ENCODE results near the gene BCAS3. TPM values are rescaled to one million over a fixed set of nuclear protein-coding genes. Genes with fewer than 3 reads are reported as not detected.
A peak's percentile ranks its signal among the peaks of the same experiment; 100 is the strongest.
"Not testable (repeated sequence)": the region's sequence is repeated elsewhere in the genome, so short reads cannot be mapped to it uniquely, and the experiment has no call there.

The BCAS3 gene
- total RNA-seq, 2 experiments from 2014 or later = 13.7 to 25.8 TPM

- no peaks in the 10 kb centered on the region for H3K27me3 Mint-ChIP-seq
- CTCF ChIA-PET = no interaction called here
- no peak for ATAC-seq
Measured at GRCh38 chr17:60846175-60846574, 168.5 kb downstream of the BCAS3 start.

GRCh38 chr17:60851181-60851580 lies 173.5 kb downstream of the BCAS3 start:
- Mint-ChIP-seq H3K9me3 (ENCODE audit: low read depth) (peaks cover 2% of the 10 kb centered on the region), H3K27me3 (no peaks in the 10 kb centered on the region), H3K4me3 (no peak overlapping the region), H3K4me1 (peaks cover 3% of the 10 kb centered on the region), H3K27ac (no peak overlapping the region), H3K36me3 (no peaks in the 10 kb centered on the region)
- ATAC-seq (no peak), DNase-seq (no peak)
- CTCF ChIA-PET = no interaction called here

More at GRCh38 chr17:60846175-60846574, 168.5 kb downstream of the BCAS3 start:
- Mint-ChIP-seq H3K9me3 (ENCODE audit: low read depth) (no peaks in the 10 kb centered on the region), H3K36me3 (no peaks in the 10 kb centered on the region), H3K4me1 (peaks cover 3% of the 10 kb centered on the region), H3K4me3 (no peak overlapping the region), H3K27ac (no peak overlapping the region)
- no peak for DNase-seq

GRCh38 chr17:60857556-60858080 lies 180.0 kb downstream of the BCAS3 start:
- Mint-ChIP-seq H3K27ac (no peak overlapping the region), H3K4me1 (peaks cover 3% of the 10 kb centered on the region), H3K36me3 (peaks cover 1% of the 10 kb centered on the region), H3K27me3 (no peaks in the 10 kb centered on the region), H3K9me3 (ENCODE audit: low read depth) (peaks cover 2% of the 10 kb centered on the region), H3K4me3 (no peak overlapping the region)
- CTCF ChIA-PET = no interaction called here
- DNase-seq = no peak
- no peak for ATAC-seq

GRCh38 chr17:60862482-60862881 lies 184.8 kb downstream of the BCAS3 start:
- DNase-seq (no peak), ATAC-seq (no peak)
- H3K36me3 Mint-ChIP-seq = peaks cover 1% of the 10 kb centered on the region
- H3K4me1 Mint-ChIP-seq = peaks cover 24% of the 10 kb centered on the region
- no peaks in the 10 kb centered on the region for H3K9me3 Mint-ChIP-seq (ENCODE audit: low read depth)
- H3K4me3 Mint-ChIP-seq = no peak overlapping the region
- CTCF ChIA-PET = no interaction called here
- H3K27ac Mint-ChIP-seq = no peak overlapping the region
- no peaks in the 10 kb centered on the region for H3K27me3 Mint-ChIP-seq

- CTCF ChIA-PET = no interaction called here
- H3K4me1 Mint-ChIP-seq = peaks cover 24% of the 10 kb centered on the region
- H3K4me3 Mint-ChIP-seq = peak overlapping the region; percentile 35
- no peaks in the 10 kb centered on the region for H3K27me3 Mint-ChIP-seq
- H3K27ac Mint-ChIP-seq = peak overlapping the region; percentile 59
- DNase-seq (no peak), ATAC-seq (peak; percentile 69)
- peaks cover 1% of the 10 kb centered on the region for H3K36me3 Mint-ChIP-seq
- no peaks in the 10 kb centered on the region for H3K9me3 Mint-ChIP-seq (ENCODE audit: low read depth)
Measured at GRCh38 chr17:60863892-60864707, 186.4 kb downstream of the BCAS3 start.

- DNase-seq = no peak
- no peaks in the 10 kb centered on the region for H3K27me3 Mint-ChIP-seq
- ATAC-seq = peak; percentile 65
- peak overlapping the region; percentile 59 for H3K27ac Mint-ChIP-seq
- CTCF ChIA-PET = no interaction called here
- H3K9me3 Mint-ChIP-seq (ENCODE audit: low read depth) = no peaks in the 10 kb centered on the region
- H3K36me3 Mint-ChIP-seq = peaks cover 1% of the 10 kb centered on the region
- peaks cover 24% of the 10 kb centered on the region for H3K4me1 Mint-ChIP-seq
- H3K4me3 Mint-ChIP-seq = peak overlapping the region; percentile 35
Measured at GRCh38 chr17:60864708-60865005, 187.0 kb downstream of the BCAS3 start.

GRCh38 chr17:60874772-60875171 lies 197.1 kb downstream of the BCAS3 start:
- Mint-ChIP-seq H3K4me3 (no peak overlapping the region), H3K27ac (no peak overlapping the region), H3K9me3 (ENCODE audit: low read depth) (no peaks in the 10 kb centered on the region), H3K4me1 (peaks cover 2% of the 10 kb centered on the region), H3K27me3 (peaks cover 4% of the 10 kb centered on the region), H3K36me3 (no peaks in the 10 kb centered on the region)
- CTCF ChIA-PET = no interaction called here
- no peak for ATAC-seq
- no peak for DNase-seq

- ATAC-seq; H3K27me3 Mint-ChIP-seq; H3K4me1 Mint-ChIP-seq; H3K9me3 Mint-ChIP-seq (ENCODE audit: low read depth); H3K36me3 Mint-ChIP-seq; CTCF ChIA-PET; DNase-seq: not testable (repeated sequence)
- H3K4me3 Mint-ChIP-seq = peak overlapping the region; percentile 62
- H3K27ac Mint-ChIP-seq = peak overlapping the region; percentile 15
Measured at GRCh38 chr17:60886731-60887613, 209.3 kb downstream of the BCAS3 start.

- Mint-ChIP-seq H3K9me3 (ENCODE audit: low read depth) (no peaks in the 10 kb centered on the region), H3K27me3 (no peaks in the 10 kb centered on the region), H3K27ac (no peak overlapping the region), H3K4me3 (peak overlapping the region; percentile 62), H3K36me3 (no peaks in the 10 kb centered on the region), H3K4me1 (no peaks in the 10 kb centered on the region)
- no peak for ATAC-seq
- DNase-seq = no peak
- CTCF ChIA-PET = no interaction called here
Measured at GRCh38 chr17:60887614-60888028, 210.0 kb downstream of the BCAS3 start.

GRCh38 chr17:60888812-60889709 lies 211.4 kb downstream of the BCAS3 start:
- Mint-ChIP-seq H3K4me3 (no peak overlapping the region), H3K4me1 (no peaks in the 10 kb centered on the region), H3K36me3 (no peaks in the 10 kb centered on the region), H3K27ac (no peak overlapping the region), H3K27me3 (no peaks in the 10 kb centered on the region), H3K9me3 (ENCODE audit: low read depth) (no peaks in the 10 kb centered on the region)
- ATAC-seq (no peak), DNase-seq (no peak)
- CTCF ChIA-PET = no interaction called here

GRCh38 chr17:60891149-60891548 lies 213.5 kb downstream of the BCAS3 start:
- CTCF ChIA-PET = no interaction called here
- Mint-ChIP-seq H3K36me3 (no peaks in the 10 kb centered on the region), H3K4me1 (no peaks in the 10 kb centered on the region), H3K27ac (no peak overlapping the region), H3K9me3 (ENCODE audit: low read depth) (peaks cover 3% of the 10 kb centered on the region), H3K27me3 (no peaks in the 10 kb centered on the region), H3K4me3 (no peak overlapping the region)
- DNase-seq (no peak), ATAC-seq (no peak)

- Mint-ChIP-seq H3K27ac (no peak overlapping the region), H3K4me1 (no peaks in the 10 kb centered on the region), H3K36me3 (peaks cover 5% of the 10 kb centered on the region), H3K4me3 (no peak overlapping the region), H3K27me3 (no peaks in the 10 kb centered on the region), H3K9me3 (ENCODE audit: low read depth) (peaks cover 12% of the 10 kb centered on the region)
- no peak for DNase-seq
- no peak for ATAC-seq
- CTCF ChIA-PET = no interaction called here
Measured at GRCh38 chr17:60893475-60893874, 215.8 kb downstream of the BCAS3 start.

- ATAC-seq (no peak), DNase-seq (no peak)
- Mint-ChIP-seq H3K27ac (no peak overlapping the region), H3K36me3 (peaks cover 5% of the 10 kb centered on the region), H3K27me3 (no peaks in the 10 kb centered on the region), H3K9me3 (ENCODE audit: low read depth) (peaks cover 12% of the 10 kb centered on the region), H3K4me1 (no peaks in the 10 kb centered on the region), H3K4me3 (no peak overlapping the region)
- CTCF ChIA-PET = no interaction called here
Measured at GRCh38 chr17:60896996-60897395, 219.3 kb downstream of the BCAS3 start.

Measured in activated CD8-positive, alpha-beta memory T cell treated with anti-CD3 and anti-CD28 coated beads, Interleukin-2, amount 10 ng/mL, durations not matched to agents 7 days and 5 days (primary cell).